HL-60 (cell line): ENCODE measurements around the gene AP4S1.

Experiments used
- DNase-seq, 2 experiments: peaks; one replicate each; pipeline ENCODE4 v3.0.0-alpha.2; 2010 to 2020; ENCODE audit warnings: low read depth in 1 of 2, low spot score in 1 of 2
- H3K27ac ChIP-seq: fragments of 250-450 bp; sonication (Bioruptor Pico); replicated peaks from 2 replicates; pipeline ENCODE4 v1.5.1; 2020; ENCODE audit warnings: mild to moderate bottlenecking, moderate library complexity
- H3K27me3 ChIP-seq: fragments of 250-450 bp; sonication (Bioruptor Pico); 2 replicates; pipeline ENCODE4 v1.5.1; 2021; ENCODE audit warnings: mild to moderate bottlenecking, moderate library complexity; ENCODE audit not compliant: insufficient read depth, poor library complexity, severe bottlenecking
- H3K4me3 ChIP-seq: replicated peaks from 2 replicates; pipeline ENCODE4 v1.5.1; 2011; ENCODE audit warnings: mild to moderate bottlenecking, control low read depth, low read length; ENCODE audit not compliant: insufficient read depth
- CTCF ChIP-seq: IDR thresholded peaks from one replicate; pipeline ENCODE4 v1.5.1; 2011; ENCODE audit warnings: low read length, control low read depth, inconsistent platforms; ENCODE audit not compliant: insufficient read depth
- GABPA ChIP-seq: IDR thresholded peaks from 2 replicates; pipeline ENCODE4 v1.6.1; 2012; ENCODE audit warnings: low read depth
- POLR2AphosphoS5 ChIP-seq: IDR thresholded peaks from 2 replicates; pipeline ENCODE4 v1.6.1; 2012; ENCODE audit warnings: low read depth
- SPI1 ChIP-seq: IDR thresholded peaks from 2 replicates; pipeline ENCODE4 v1.6.1; 2012; ENCODE audit warnings: low read depth, mild to moderate bottlenecking, borderline replicate concordance
- TF ChIP-seq, protein P1 (sequence below): IDR thresholded peaks from 2 replicates; pipeline ENCODE4 v1.6.1; 2012; ENCODE audit warnings: low read depth; ENCODE audit not compliant: insufficient replicate concordance

Gene AP4S1

GRCh38 chr14:30982533-30982932 is 42.9 kb upstream of the AP4S1 start:
- no peak for DNase-seq
- TF ChIP-seq SPI1 (no peak), POLR2AphosphoS5 (no peak)
- TF ChIP-seq, protein P1, sequence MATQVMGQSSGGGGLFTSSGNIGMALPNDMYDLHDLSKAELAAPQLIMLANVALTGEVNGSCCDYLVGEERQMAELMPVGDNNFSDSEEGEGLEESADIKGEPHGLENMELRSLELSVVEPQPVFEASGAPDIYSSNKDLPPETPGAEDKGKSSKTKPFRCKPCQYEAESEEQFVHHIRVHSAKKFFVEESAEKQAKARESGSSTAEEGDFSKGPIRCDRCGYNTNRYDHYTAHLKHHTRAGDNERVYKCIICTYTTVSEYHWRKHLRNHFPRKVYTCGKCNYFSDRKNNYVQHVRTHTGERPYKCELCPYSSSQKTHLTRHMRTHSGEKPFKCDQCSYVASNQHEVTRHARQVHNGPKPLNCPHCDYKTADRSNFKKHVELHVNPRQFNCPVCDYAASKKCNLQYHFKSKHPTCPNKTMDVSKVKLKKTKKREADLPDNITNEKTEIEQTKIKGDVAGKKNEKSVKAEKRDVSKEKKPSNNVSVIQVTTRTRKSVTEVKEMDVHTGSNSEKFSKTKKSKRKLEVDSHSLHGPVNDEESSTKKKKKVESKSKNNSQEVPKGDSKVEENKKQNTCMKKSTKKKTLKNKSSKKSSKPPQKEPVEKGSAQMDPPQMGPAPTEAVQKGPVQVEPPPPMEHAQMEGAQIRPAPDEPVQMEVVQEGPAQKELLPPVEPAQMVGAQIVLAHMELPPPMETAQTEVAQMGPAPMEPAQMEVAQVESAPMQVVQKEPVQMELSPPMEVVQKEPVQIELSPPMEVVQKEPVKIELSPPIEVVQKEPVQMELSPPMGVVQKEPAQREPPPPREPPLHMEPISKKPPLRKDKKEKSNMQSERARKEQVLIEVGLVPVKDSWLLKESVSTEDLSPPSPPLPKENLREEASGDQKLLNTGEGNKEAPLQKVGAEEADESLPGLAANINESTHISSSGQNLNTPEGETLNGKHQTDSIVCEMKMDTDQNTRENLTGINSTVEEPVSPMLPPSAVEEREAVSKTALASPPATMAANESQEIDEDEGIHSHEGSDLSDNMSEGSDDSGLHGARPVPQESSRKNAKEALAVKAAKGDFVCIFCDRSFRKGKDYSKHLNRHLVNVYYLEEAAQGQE, result no peak
- no peaks in the 10 kb centered on the region for H3K27me3 ChIP-seq
- no peak overlapping the region for H3K4me3 ChIP-seq
- no peak overlapping the region for H3K27ac ChIP-seq

- H3K4me3 ChIP-seq, result no peak overlapping the region
- TF ChIP-seq CTCF (no peak), POLR2AphosphoS5 (no peak), GABPA (no peak)
- DNase-seq, result no peak
Observed at GRCh38 chr14:30983858-30984257, 41.6 kb upstream of the AP4S1 start.

GRCh38 chr14:30985796-30986195 is 39.7 kb upstream of the AP4S1 start:
- Histone ChIP-seq H3K4me3 (no peak overlapping the region), H3K27ac (no peak overlapping the region), H3K27me3 (no peaks in the 10 kb centered on the region)
- TF ChIP-seq POLR2AphosphoS5 (no peak), GABPA (no peak), SPI1 (no peak), CTCF (no peak)
- TF ChIP-seq, protein P1, result no peak
- no peak for DNase-seq

More at GRCh38 chr14:30983858-30984257, 41.6 kb upstream of the AP4S1 start:
- Histone ChIP-seq H3K27ac (no peak overlapping the region), H3K27me3 (no peaks in the 10 kb centered on the region)

DNA sequence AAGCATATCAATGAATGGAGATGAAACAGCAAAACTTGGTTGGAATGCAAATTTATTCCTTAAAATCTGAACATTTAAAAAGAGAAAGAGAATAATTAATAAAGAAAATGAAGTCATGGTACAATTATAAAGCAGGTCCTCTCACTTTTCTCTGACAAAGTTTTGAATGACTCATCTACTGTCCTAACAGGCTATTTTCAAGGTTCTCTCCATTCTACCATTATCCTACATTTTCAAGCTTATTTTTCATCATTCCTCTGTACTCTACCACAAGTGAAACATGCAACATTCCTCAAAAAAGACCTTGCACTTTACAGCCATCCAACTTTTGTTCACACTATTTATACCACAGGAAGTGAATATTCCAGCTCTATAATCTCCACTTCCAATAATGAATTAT is 36.9 kb upstream of the AP4S1 start:
- no peak for TF ChIP-seq SPI1
- no peak for TF ChIP-seq POLR2AphosphoS5
- no peak for TF ChIP-seq CTCF
- TF ChIP-seq, protein P1, result no peak
- no peak for TF ChIP-seq GABPA

More for the DNA sequence above, 36.9 kb upstream of the AP4S1 start:
- DNase-seq, result no peak
- no peak overlapping the region for H3K27ac ChIP-seq
- H3K4me3 ChIP-seq, result no peak overlapping the region
- H3K27me3 ChIP-seq, result no peaks in the 10 kb centered on the region
